Stimulated activated CD4-positive, alpha-beta T cell treated with anti-CD3 and anti-CD28 coated beads, Interleukin-1b, Interleukin-23, amount 100 ng/mL, for 1 hour (primary cell): ENCODE data around the gene HTR1E.
"Not testable (repeated sequence)": the region's sequence is repeated elsewhere in the genome, so short reads cannot be mapped to it uniquely, and the experiment has no call there.

Source experiments
- DNase-seq, 2 donors: peaks; one replicate each; pipeline ENCODE4 v3.0.0-alpha.2; 2020; ENCODE audit warnings: low read depth in 2 of 2

The HTR1E gene

DNA sequence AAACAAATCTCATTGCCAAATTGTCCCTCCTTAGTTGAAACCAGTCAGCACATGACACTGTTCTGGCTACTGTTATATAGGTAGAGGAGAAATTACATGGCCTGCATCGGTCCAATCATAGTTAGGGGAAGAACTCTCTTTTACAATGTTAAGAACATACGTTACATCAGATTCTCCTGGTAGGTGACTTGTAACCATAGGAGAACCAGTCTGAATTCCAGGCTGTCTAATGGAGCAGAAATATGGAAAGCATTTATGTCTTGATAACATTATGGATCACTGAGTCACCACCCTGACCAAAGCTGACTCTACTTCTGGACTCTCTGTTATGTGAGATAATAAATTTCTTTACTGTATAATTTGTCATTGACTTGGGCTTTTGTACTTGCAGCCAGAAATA is 40.9 kb downstream of the HTR1E start:
- no peak for DNase-seq

GRCh38 chr6:87001494-87001893 is 64.2 kb downstream of the HTR1E start:
- no peak for DNase-seq

DNA sequence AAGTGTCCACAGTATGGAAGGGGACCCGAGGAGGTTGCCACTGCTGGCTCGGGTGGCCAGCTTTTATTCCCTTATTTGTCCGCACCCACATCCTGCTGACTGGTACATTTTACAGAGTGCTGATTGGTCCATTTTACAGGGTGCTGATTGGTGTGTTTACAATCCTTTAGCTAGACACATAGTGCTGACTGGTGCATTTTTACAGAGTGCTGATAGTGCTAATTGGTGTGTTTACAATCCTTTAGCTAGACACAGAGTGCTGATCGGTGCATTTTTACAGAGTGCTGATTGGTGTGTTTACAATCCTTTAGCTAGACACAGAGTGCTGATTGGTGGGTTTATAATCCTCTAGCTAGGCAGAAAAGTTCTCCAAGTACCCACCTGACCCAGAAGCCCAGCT is 65.1 kb downstream of the HTR1E start:
- DNase-seq = not testable (repeated sequence)

- DNase-seq = not testable (repeated sequence)
Measured at GRCh38 chr6:87006541-87006940, 69.2 kb downstream of the HTR1E start.

- DNase-seq = not testable (repeated sequence)
Measured at GRCh38 chr6:87009581-87009980, 72.3 kb downstream of the HTR1E start.

DNA sequence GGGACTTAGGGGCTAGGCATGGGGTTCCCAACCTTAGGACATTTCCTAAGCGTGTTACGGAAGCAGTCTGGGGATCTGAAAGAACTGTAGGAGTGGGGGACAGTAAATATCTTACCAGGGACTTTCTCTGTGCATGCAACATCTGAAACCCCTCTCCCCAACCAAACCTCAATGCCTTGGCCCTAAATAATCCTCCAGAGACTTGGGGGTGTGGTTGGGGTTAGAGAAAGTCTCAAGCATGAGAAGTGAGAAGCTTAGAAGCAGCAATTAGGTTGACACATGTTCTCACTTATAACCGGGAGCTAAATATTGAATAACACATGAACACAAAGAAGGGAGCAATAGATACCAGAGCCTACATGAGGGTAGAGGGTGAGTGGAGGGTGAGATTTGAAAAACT is 74.7 kb downstream of the HTR1E start:
- no peak for DNase-seq

DNA sequence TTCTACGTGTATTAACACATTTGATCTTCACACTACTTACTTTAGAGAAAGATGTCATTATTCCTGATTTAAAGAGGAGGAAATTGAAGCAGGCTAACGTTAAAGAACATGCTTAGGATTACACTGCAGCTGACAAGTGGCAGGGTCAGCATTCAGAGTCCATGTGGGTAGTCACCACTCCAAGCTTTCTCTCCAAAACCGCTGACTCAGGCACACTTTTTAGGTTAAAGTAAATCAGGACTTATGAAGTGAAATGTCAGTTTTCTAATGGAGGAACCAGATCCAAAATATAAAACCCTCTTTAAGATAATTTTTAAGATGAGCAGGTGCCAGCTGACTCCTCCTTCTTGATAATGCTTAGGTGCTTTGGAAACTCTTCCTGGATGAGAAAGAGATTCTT is 75.4 kb downstream of the HTR1E start:
- no peak for DNase-seq

DNA sequence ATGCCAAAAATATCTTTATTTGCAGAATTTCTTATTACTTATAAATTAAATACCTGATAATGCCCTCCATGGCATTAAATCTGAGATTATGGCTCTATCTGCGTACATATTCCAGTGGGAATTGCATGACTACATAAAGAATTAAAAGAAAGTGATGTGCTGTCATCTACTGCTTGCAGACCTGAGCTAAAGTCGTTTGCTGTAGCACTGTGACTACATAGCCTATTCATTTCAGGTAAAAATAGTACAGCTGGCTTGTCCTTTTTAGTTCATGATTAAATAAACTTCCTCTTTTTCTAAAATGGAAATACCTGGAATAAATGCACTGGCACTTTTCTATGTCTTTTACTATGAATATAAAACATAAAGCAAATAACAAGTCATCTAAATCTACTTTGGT is 79.4 kb downstream of the HTR1E start:
- no peak for DNase-seq

DNA sequence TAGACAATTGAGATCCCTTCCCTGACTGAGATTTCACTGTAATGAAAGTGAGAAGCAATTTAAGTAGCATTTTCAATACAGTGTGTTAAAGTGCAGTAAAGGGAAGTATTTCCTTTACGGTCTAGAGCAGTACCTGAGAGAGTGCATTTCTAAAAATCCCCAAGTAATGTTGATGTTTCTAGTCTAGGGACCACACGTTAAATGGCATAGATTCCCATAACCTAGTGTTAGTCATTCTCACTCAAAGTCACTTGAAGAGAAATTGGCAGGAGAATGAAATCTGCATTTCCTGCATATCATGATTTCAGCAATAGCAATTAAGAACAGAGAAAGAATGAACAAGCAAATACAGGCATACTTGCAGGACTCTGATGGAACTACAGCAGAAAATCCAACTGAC is 89.7 kb downstream of the HTR1E start:
- DNase-seq = no peak

DNA sequence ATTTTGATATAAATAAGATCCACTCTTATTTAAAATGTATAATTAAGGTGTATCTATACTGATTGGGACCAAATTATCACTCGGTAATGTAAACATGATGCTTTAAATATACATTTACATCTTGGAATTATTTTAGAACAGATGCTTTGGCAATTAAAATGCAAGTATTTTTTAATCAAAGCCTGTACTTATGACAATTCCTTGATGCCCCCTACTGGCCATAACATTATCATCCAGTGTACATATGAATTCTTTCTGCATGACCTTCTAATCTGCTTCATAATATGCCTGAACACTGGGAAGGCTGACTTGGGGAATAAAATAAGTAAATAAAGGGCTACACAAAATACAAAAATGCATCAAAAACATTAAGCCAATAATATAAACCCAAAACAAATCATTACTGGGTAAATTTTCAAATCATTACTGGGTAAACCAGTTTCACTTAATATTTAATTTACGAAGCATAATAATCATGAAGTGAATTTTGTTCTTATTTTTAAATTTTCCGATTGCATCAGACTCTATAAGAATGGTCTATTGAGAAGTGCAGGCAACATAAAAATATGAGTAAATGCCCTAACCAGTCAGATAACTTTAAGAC is 92.5 kb downstream of the HTR1E start:
- DNase-seq = no peak

- DNase-seq = no peak
Measured at GRCh38 chr6:87040729-87041128, 103.4 kb downstream of the HTR1E start.

DNA sequence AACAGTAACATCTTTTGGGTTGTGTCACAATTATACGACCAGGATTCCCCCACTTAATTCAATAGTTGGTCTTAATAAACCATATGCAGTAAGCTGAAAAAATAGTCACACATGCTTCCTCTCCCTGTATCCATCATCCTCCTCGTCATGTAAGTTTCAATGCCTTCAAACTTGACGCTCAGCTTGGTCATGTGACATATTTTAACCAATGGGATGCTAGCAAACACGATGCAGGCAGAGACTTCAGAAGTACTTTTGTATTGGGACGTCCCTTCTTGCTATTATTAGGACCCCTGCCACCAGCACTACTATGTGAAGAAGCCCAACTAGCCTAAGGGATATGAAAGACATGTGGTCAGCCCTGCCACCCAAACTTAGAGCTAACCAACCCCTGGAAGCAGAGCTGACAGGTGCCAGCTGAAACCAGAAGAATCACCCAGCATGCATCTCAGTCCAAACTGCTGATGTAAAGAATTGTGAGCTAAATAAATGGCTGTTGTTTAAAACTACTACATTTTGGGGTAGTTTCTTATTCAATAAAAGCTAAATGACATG is 108.3 kb downstream of the HTR1E start:
- DNase-seq = no peak

GRCh38 chr6:87049779-87050178 is 112.5 kb downstream of the HTR1E start:
- DNase-seq = no peak

DNA sequence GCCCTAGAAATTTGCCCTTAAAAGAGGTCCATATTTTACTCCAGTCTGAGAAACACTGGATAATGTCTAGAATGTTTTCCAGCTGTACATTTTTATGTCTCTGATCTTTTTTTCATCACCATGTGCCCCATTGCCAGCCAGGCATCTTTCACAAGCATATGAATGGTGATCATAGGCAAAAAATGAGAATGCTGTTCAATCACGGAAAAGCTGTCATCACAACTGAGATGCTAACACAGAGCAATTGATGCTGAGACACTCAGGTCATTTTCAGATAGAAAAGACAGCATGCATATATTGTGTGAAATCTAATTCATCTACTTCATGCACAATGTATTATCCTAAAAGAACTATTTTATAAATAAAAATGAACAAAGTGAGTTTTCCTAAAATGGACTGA is 116.0 kb downstream of the HTR1E start:
- DNase-seq = no peak

- no peak for DNase-seq
Measured at GRCh38 chr6:87054143-87054833, 117.0 kb downstream of the HTR1E start.

DNA sequence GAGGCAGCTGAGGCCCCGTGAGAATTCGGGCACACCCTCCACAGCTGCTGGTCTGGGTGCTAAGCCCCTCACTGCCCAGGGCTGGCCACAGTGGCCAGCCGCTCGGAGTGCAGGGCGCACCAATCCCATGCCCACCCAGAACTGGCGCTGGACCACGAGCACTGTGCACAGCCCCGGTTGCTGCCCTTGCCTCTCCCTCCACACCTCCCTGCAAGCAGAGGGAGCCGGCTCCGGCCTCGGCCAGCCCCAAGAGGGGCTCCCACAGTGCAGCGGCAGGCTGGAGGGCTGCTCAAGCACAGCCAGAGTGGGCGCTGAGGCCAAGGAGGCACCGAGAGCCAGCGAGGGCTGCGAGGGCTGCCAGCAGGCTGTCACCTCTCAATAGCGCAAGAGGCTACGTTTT is 122.6 kb downstream of the HTR1E start:
- DNase-seq = no peak

GRCh38 chr6:87065117-87065516 is 127.8 kb downstream of the HTR1E start:
- DNase-seq = no peak
